ENCODE results near the gene MEF2B. TPM values are rescaled to one million over a fixed set of nuclear protein-coding genes. Genes with fewer than 3 reads are reported as not detected.
A peak's percentile ranks its signal among the peaks of the same experiment; 100 is the strongest.

The MEF2B gene
- total RNA-seq, 2 experiments from 2014 or later, result 2.2 to 3.6 TPM

DNA sequence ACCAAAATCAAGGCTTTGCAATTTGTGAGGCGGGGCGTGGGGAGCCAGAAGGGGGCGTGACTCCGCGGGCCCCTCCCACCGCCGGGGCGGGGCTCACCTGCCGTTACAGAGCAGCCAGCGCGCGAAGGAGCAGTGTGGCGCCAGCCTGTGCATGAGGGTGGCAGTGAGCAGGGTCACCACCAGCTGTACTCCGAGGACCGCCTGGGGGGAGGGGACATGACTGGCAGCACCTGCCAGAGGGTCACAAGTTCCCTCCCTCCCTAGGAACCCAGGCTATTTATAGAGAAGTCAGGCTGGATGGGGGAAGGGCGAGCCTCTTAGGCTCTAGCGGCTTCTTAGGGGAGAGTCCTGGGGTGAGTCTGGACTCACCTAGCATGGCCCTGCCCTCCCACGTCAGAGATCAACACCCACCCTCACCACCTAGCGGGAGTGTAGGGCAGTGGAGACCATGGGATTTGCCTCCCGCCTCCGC is 35.3 kb downstream of the MEF2B start:
- H3K27me3 Mint-ChIP-seq (ENCODE audit: low read depth), result no peaks in the 10 kb centered on the region
- H3K9me3 Mint-ChIP-seq (ENCODE audit: insufficient read depth), result no peaks in the 10 kb centered on the region
- ChIA-PET CTCF (no interaction called here), POLR2A (no interaction called here)
- ATAC-seq (no peak), DNase-seq (no peak)
- H3K27ac Mint-ChIP-seq, result no peak overlapping the region
- peaks cover 32% of the 10 kb centered on the region for H3K4me1 Mint-ChIP-seq (ENCODE audit: low read depth)
- H3K36me3 Mint-ChIP-seq (ENCODE audit: low read depth), result peaks cover 16% of the 10 kb centered on the region
- H3K4me3 Mint-ChIP-seq, result no peak overlapping the region

DNA sequence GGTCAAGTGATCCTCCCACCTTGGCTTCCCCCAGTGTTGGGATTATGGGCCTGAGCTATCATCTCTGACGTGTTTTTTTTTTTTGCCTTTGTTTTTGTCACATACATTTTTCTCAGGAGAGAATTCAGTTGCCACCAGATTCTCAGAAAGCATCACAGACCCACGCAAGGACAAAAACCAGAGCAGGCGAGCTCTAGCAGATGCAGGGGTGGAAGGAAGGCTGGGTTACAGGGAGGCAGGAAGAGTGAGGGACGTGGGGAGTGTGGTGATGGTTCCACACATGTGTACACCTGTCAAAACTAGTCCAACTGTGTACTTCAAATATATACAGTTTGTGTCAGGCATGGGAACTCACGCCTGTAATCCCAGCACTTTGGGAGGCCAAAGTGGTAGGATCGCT is 36.1 kb downstream of the MEF2B start:
- no peaks in the 10 kb centered on the region for H3K9me3 Mint-ChIP-seq (ENCODE audit: insufficient read depth)
- ChIA-PET CTCF (no interaction called here), POLR2A (no interaction called here)
- peaks cover 26% of the 10 kb centered on the region for H3K4me1 Mint-ChIP-seq (ENCODE audit: low read depth)
- H3K27me3 Mint-ChIP-seq (ENCODE audit: low read depth), result no peaks in the 10 kb centered on the region
- peaks cover 16% of the 10 kb centered on the region for H3K36me3 Mint-ChIP-seq (ENCODE audit: low read depth)
- no peak overlapping the region for H3K27ac Mint-ChIP-seq
- no peak for DNase-seq
- H3K4me3 Mint-ChIP-seq, result no peak overlapping the region
- ATAC-seq, result no peak

DNA sequence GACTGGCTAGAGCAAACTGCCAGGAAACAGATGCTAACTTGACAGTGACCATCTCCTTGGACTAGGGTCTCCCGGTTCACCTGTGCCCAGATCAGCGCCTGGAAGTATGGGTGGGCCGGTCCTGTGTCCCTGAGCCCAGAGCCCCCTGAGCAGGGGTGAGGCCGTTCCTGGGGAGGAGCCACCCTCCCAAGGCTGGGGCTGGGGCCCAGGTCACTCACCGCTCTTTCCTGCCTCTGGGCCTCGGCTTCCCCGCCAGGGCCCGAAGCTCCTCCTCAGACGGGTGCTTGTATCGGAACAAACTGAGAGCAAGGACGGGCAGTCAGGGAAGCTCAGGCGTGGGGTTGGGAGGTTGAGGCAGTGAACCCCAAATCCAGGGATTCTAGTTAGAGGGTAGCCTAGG is 37.2 kb downstream of the MEF2B start:
- CTCF ChIA-PET, result no interaction called here
- no peak overlapping the region for H3K27ac Mint-ChIP-seq
- ATAC-seq, result no peak

DNA sequence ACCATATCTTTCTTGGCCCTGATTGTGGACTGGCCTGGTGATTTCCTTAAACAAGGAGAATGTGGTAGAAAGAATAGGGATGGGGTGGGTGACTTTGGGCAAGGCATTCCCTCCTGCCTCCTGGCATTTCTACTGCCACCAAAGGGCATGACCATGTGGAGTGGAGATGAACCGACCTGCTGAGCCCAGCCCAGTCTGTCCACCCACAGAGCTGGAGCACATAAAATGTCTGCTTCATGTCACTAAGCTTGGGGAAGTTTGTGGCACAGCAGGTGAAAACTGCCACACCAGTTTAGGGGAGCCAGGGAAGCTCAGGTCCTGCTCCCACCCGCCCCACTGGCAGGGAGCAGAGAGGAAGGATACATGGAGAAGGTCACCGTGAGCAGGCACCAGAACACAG is 38.1 kb downstream of the MEF2B start:
- H3K27ac Mint-ChIP-seq, result no peak overlapping the region
- POLR2A ChIA-PET, result no interaction called here
- H3K4me3 Mint-ChIP-seq, result no peak overlapping the region
- DNase-seq, result no peak
- no peaks in the 10 kb centered on the region for H3K27me3 Mint-ChIP-seq (ENCODE audit: low read depth)
- H3K9me3 Mint-ChIP-seq (ENCODE audit: insufficient read depth), result no peaks in the 10 kb centered on the region
- CTCF ChIA-PET, result no interaction called here
- H3K4me1 Mint-ChIP-seq (ENCODE audit: low read depth), result peaks cover 6% of the 10 kb centered on the region
- peaks cover 21% of the 10 kb centered on the region for H3K36me3 Mint-ChIP-seq (ENCODE audit: low read depth)
- no peak for ATAC-seq

More for the DNA sequence above, 37.2 kb downstream of the MEF2B start:
- DNase-seq, result no peak
- peaks cover 15% of the 10 kb centered on the region for H3K4me1 Mint-ChIP-seq (ENCODE audit: low read depth)
- H3K27me3 Mint-ChIP-seq (ENCODE audit: low read depth), result no peaks in the 10 kb centered on the region
- H3K9me3 Mint-ChIP-seq (ENCODE audit: insufficient read depth), result no peaks in the 10 kb centered on the region
- H3K36me3 Mint-ChIP-seq (ENCODE audit: low read depth), result peaks cover 20% of the 10 kb centered on the region
- POLR2A ChIA-PET, result no interaction called here
- H3K4me3 Mint-ChIP-seq, result no peak overlapping the region

- no peak overlapping the region for H3K4me3 Mint-ChIP-seq
- POLR2A ChIA-PET, result no interaction called here
- ATAC-seq (no peak), DNase-seq (no peak)
- H3K27ac Mint-ChIP-seq, result no peak overlapping the region
- H3K36me3 Mint-ChIP-seq (ENCODE audit: low read depth), result peaks cover 20% of the 10 kb centered on the region
- no peaks in the 10 kb centered on the region for H3K27me3 Mint-ChIP-seq (ENCODE audit: low read depth)
- CTCF ChIA-PET, result no interaction called here
- no peaks in the 10 kb centered on the region for H3K4me1 Mint-ChIP-seq (ENCODE audit: low read depth)
- no peaks in the 10 kb centered on the region for H3K9me3 Mint-ChIP-seq (ENCODE audit: insufficient read depth)
These were observed 44.0 kb downstream of the MEF2B start for GRCh38 chr19:19126102-19126501.

DNA sequence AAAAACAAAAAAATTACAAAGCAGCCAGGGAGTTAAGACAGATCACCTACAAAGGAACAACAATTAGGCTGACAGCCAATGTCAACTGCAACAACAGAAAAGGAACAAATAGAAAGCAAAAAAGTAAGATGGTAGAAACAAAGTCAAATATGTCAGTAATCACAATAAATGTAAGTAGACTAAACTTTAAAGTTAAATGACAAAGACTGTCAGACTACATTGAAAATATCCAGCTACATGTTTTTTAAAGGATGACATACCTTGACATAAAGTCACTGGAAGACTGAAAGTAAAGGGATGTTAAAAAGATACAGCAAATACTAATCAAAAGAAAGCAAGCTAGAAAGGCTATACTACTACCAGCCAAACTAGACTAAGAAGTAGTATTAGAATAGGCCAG is 46.7 kb downstream of the MEF2B start:
- no peaks in the 10 kb centered on the region for H3K9me3 Mint-ChIP-seq (ENCODE audit: insufficient read depth)
- no peak overlapping the region for H3K27ac Mint-ChIP-seq
- POLR2A ChIA-PET, result no interaction called here
- ATAC-seq (no peak), DNase-seq (no peak)
- H3K27me3 Mint-ChIP-seq (ENCODE audit: low read depth), result no peaks in the 10 kb centered on the region
- peaks cover 22% of the 10 kb centered on the region for H3K36me3 Mint-ChIP-seq (ENCODE audit: low read depth)
- no peaks in the 10 kb centered on the region for H3K4me1 Mint-ChIP-seq (ENCODE audit: low read depth)
- no peak overlapping the region for H3K4me3 Mint-ChIP-seq
- CTCF ChIA-PET, result interaction anchor here (1.3 kb wide), 1 partner anchor 52 kb away, joined by 4 read pairs; no protein-coding TSS in a partner anchor

DNA sequence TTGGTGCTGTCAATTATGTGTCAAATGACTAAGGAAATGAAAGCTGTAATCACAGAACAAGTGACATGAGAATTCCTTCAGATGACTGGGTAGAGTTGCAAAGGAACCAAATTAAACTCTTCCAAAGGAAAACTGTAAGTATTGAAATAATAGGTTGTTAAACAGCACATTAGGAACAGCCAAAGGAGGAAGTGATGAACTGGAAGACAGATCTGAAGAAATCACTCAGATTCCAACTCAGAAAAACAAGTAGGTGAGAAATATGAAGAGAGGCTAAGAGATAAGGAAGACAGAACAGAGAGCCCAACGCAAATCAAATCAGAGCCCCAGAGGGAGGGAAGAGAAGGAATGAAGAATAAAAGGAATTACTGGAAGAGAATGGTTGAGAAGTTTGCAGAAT is 47.2 kb downstream of the MEF2B start:
- Mint-ChIP-seq H3K9me3 (ENCODE audit: insufficient read depth) (no peaks in the 10 kb centered on the region), H3K27me3 (ENCODE audit: low read depth) (no peaks in the 10 kb centered on the region), H3K36me3 (ENCODE audit: low read depth) (peaks cover 21% of the 10 kb centered on the region), H3K4me1 (ENCODE audit: low read depth) (no peaks in the 10 kb centered on the region), H3K27ac (no peak overlapping the region), H3K4me3 (no peak overlapping the region)
- ATAC-seq (no peak), DNase-seq (no peak)
- CTCF ChIA-PET, result interaction anchor here (1.3 kb wide), 2 partner anchors 52 kb away, joined by 4 to 6 read pairs; no protein-coding TSS in a partner anchor
- POLR2A ChIA-PET, result no interaction called here

- Mint-ChIP-seq H3K36me3 (ENCODE audit: low read depth) (peaks cover 20% of the 10 kb centered on the region), H3K4me1 (ENCODE audit: low read depth) (no peaks in the 10 kb centered on the region), H3K4me3 (no peak overlapping the region), H3K9me3 (ENCODE audit: insufficient read depth) (no peaks in the 10 kb centered on the region), H3K27me3 (ENCODE audit: low read depth) (no peaks in the 10 kb centered on the region), H3K27ac (no peak overlapping the region)
- ChIA-PET POLR2A (no interaction called here), CTCF (no interaction called here)
- DNase-seq, result no peak
- no peak for ATAC-seq
These were observed 48.7 kb downstream of the MEF2B start for GRCh38 chr19:19121371-19121770.

DNA sequence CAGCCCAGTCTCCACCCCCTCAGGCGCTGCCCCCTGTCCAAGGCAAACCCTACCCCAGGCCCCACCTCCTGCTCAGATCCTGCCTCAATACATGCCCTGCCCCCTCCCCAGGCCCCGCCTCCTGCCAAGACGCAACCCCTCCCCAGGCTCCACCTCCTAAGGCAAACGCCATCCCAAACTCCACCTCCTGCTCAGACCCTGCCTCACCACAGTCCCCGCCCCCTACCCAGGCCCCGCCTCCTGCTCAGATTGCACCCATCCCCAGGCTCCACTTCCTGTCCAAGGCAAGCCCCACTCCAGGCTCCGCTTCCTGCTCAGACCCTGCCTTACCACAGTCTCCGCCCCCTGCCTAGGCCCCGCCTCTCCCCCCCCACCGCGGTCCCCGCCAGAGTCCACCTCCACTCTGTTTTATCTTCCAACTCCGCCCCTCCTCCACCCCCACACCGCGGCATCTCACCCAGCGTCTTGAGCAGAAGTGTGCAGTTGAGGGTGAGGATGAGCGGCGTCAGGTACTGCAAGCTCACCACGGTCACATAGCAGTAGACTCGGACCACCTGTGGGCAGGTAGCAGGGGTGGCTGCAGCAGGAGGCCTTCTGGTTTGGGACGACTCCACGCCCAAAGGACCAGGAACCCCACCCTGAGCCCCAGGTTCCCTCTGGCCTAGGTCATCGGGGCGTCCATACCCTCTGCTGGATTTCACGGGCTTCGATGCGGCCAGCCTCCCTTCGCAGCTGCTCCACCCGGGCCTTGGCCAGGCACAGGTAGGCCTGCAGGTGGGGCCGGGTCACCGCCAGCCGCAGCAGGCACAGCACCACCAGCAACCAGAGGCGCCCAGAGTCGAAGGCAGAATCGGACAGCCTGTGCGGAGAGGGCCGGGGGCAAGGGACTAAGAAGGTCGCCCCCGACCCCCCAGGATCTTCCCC is 49.5 kb downstream of the MEF2B start:
- ChIA-PET CTCF (no interaction called here), POLR2A (no interaction called here)
- peaks cover 17% of the 10 kb centered on the region for H3K36me3 Mint-ChIP-seq (ENCODE audit: low read depth)
- peak; percentile 46 for DNase-seq
- H3K9me3 Mint-ChIP-seq (ENCODE audit: insufficient read depth), result no peaks in the 10 kb centered on the region
- no peaks in the 10 kb centered on the region for H3K4me1 Mint-ChIP-seq (ENCODE audit: low read depth)
- H3K27ac Mint-ChIP-seq, result no peak overlapping the region
- peak; percentile 43 for ATAC-seq
- no peak overlapping the region for H3K4me3 Mint-ChIP-seq
- H3K27me3 Mint-ChIP-seq (ENCODE audit: low read depth), result no peaks in the 10 kb centered on the region

- DNase-seq (no peak), ATAC-seq (no peak)
- Mint-ChIP-seq H3K36me3 (ENCODE audit: low read depth) (peaks cover 17% of the 10 kb centered on the region), H3K4me1 (ENCODE audit: low read depth) (no peaks in the 10 kb centered on the region), H3K27ac (no peak overlapping the region), H3K27me3 (ENCODE audit: low read depth) (no peaks in the 10 kb centered on the region), H3K4me3 (no peak overlapping the region), H3K9me3 (ENCODE audit: insufficient read depth) (no peaks in the 10 kb centered on the region)
- ChIA-PET CTCF (no interaction called here), POLR2A (no interaction called here)
These were observed 50.5 kb downstream of the MEF2B start for GRCh38 chr19:19119325-19120237.

- ChIA-PET CTCF (interaction anchor here (0.8 to 2.9 kb wide), 8 partner anchors 20 to 63 kb away, joined by 3 to 8 read pairs (median 4); partner anchors contain the start of gene MEF2B), POLR2A (no interaction called here)
- no peak overlapping the region for H3K4me3 Mint-ChIP-seq
- H3K27ac Mint-ChIP-seq, result no peak overlapping the region
- peak; percentile 47 for ATAC-seq
- H3K9me3 Mint-ChIP-seq (ENCODE audit: insufficient read depth), result no peaks in the 10 kb centered on the region
- peaks cover 7% of the 10 kb centered on the region for H3K4me1 Mint-ChIP-seq (ENCODE audit: low read depth)
- H3K27me3 Mint-ChIP-seq (ENCODE audit: low read depth), result no peaks in the 10 kb centered on the region
- DNase-seq, result peak; percentile 56
- peaks cover 4% of the 10 kb centered on the region for H3K36me3 Mint-ChIP-seq (ENCODE audit: low read depth)
These were observed 54.1 kb downstream of the MEF2B start for GRCh38 chr19:19115954-19116353.

Data from activated CD8-positive, alpha-beta T cell treated with anti-CD3 and anti-CD28 coated beads, Interleukin-2, amount 10 ng/mL, durations not matched to agents 7 days and 5 days (primary cell).